Endothelial cell of umbilical vein (primary cell): ENCODE results near the gene SLC7A10. TPM values are rescaled to one million over a fixed set of nuclear protein-coding genes. Genes with fewer than 3 reads are reported as not detected.

ENCODE experiments used
- BruUV-seq: library from RNA; stranded (reverse); fragments of 400-500 nt; replicated peaks from 2 replicates; lab custom pipeline; 2021; lab: Mats Ljungman, UMichigan
- CTCF ChIA-PET: fragments of 300-600, 350-600 bp; sonication (Branson Sonifier 250); formaldehyde crosslinking; loops from one replicate; lab custom pipeline; 2021; ENCODE audit warnings: antibody characterized with exemption, inconsistent platforms; lab: Charles Lee
- POLR2A ChIA-PET: fragments of 300-600, 350-600 bp; sonication (Branson Sonifier 250); formaldehyde crosslinking; loops from one replicate; lab custom pipeline; 2021; ENCODE audit warnings: antibody characterized with exemption, inconsistent platforms; lab: Charles Lee
- DNase-seq: peaks from one replicate; pipeline ENCODE4 v3.0.0-alpha.2; 2011; ENCODE audit warnings: low read depth, low spot score
- FAIRE-seq: peaks from 2 replicates; lab custom pipeline; 2011; peaks lifted over from hg19 to GRCh38; lab: Jason Lieb, UNC
- H2AFZ ChIP-seq: 2 replicates; pipeline ENCODE4 v1.6.0; 2012; ENCODE audit warnings: low read depth, low read length, control low read depth, inconsistent platforms
- H3K27ac ChIP-seq: 2 replicates; pipeline ENCODE4 v1.5.1; 2011; ENCODE audit warnings: low read depth, mild to moderate bottlenecking, control low read depth, low read length, moderate library complexity; ENCODE audit not compliant: insufficient read depth
- H3K27me3 ChIP-seq, 2 experiments: 2 replicates each; pipeline versions ENCODE4 v1.6.0 to v1.6.1; 2011; ENCODE audit warnings: low read length in 2 of 2, mixed read lengths in 1 of 2; ENCODE audit not compliant: control insufficient read depth in 2 of 2, insufficient read depth in 2 of 2
- H3K36me3 ChIP-seq, 2 experiments: 2 replicates in 1 of 2; 3 replicates in 1 of 2; pipeline ENCODE4 v1.5.1; 2011; ENCODE audit warnings: low read length in 2 of 2, mild to moderate bottlenecking in 1 of 2, moderate library complexity in 1 of 2; ENCODE audit not compliant: control insufficient read depth in 2 of 2, insufficient read depth in 2 of 2; ENCODE audit errors: extremely low read depth in 1 of 2
- H3K4me1 ChIP-seq: 3 replicates; pipeline ENCODE4 v1.5.1; 2011; ENCODE audit warnings: mild to moderate bottlenecking, low read length; ENCODE audit not compliant: control insufficient read depth, insufficient read depth; ENCODE audit errors: extremely low read depth
- H3K4me2 ChIP-seq: 2 replicates; pipeline ENCODE4 v1.6.1; 2011; ENCODE audit warnings: low read length, control low read depth, mixed read lengths; ENCODE audit not compliant: insufficient read depth
- H3K4me3 ChIP-seq, 3 experiments: fragments of 200-600 bp in 1 of 3; sonication (generic), shearing (Covaris generic) in 1 of 3; replicated peaks in 1 of 3; 2 replicates each; pipeline ENCODE4 v1.5.1; 2011 to 2016; ENCODE audit warnings: control low read depth in 3 of 3, low read length in 3 of 3, mild to moderate bottlenecking in 2 of 3, inconsistent platforms in 1 of 3, low read depth in 1 of 3, moderate library complexity in 1 of 3; ENCODE audit not compliant: insufficient read depth in 1 of 3
- H3K79me2 ChIP-seq: 2 replicates; pipeline ENCODE4 v1.6.0; 2012; ENCODE audit warnings: low read length, inconsistent platforms; ENCODE audit not compliant: control insufficient read depth, insufficient read depth
- H3K9ac ChIP-seq: replicated peaks from 2 replicates; pipeline ENCODE3; 2011; ENCODE audit warnings: low read length, control low read depth; ENCODE audit not compliant: insufficient read depth; ENCODE audit errors: extremely low read depth
- H3K9me1 ChIP-seq: replicated peaks from 3 replicates; pipeline ENCODE4 v1.6.0; 2011; ENCODE audit warnings: mild to moderate bottlenecking, low read length; ENCODE audit not compliant: control insufficient read depth, insufficient read depth; ENCODE audit errors: extremely low read depth
- H3K9me3 ChIP-seq: replicated peaks from 2 replicates; pipeline ENCODE4 v1.5.1; 2012; ENCODE audit warnings: low read length, inconsistent platforms; ENCODE audit not compliant: control insufficient read depth, insufficient read depth
- H4K20me1 ChIP-seq: replicated peaks from 2 replicates; pipeline ENCODE3; 2011; ENCODE audit warnings: mild to moderate bottlenecking, low read length; ENCODE audit not compliant: control insufficient read depth, insufficient read depth; ENCODE audit errors: extremely low read depth
- EZH2 ChIP-seq: IDR thresholded peaks from 2 replicates; pipeline ENCODE4 v1.6.1; 2012; ENCODE audit warnings: borderline replicate concordance, low read depth, mild to moderate bottlenecking, moderate library complexity, low read length, inconsistent platforms; ENCODE audit not compliant: severe bottlenecking
- FOS ChIP-seq: IDR thresholded peaks from 2 replicates; pipeline ENCODE4 v1.6.1; 2011; ENCODE audit warnings: mild to moderate bottlenecking, low read length, moderate library complexity, borderline replicate concordance; ENCODE audit not compliant: insufficient read depth
- GATA2 ChIP-seq: IDR thresholded peaks from 2 replicates; pipeline ENCODE4 v1.7.0; 2011; ENCODE audit warnings: low read depth, mild to moderate bottlenecking, moderate library complexity, mixed read lengths, low read length; ENCODE audit not compliant: insufficient read length, insufficient read depth
- JUN ChIP-seq: IDR thresholded peaks from 2 replicates; pipeline ENCODE4 v1.6.1; 2011; ENCODE audit warnings: borderline replicate concordance, low read depth; ENCODE audit not compliant: insufficient read length, insufficient read depth
- MYC ChIP-seq: IDR thresholded peaks from one replicate; pipeline ENCODE4 v1.6.1; 2011; ENCODE audit warnings: mild to moderate bottlenecking, low read depth, low read length
- POLR2A ChIP-seq: IDR thresholded peaks from 2 replicates; pipeline ENCODE4 v1.6.1; 2012; ENCODE audit warnings: low read depth, mild to moderate bottlenecking, control low read depth, low read length
- POLR2AphosphoS5 ChIP-seq: IDR thresholded peaks from 2 replicates; pipeline ENCODE4 v1.6.1; 2012; ENCODE audit warnings: low read depth, mild to moderate bottlenecking, control low read depth, low read length, moderate library complexity; ENCODE audit not compliant: insufficient read depth
- dilution Hi-C: fragments of 300-500 bp; cut with MboI; formaldehyde crosslinking; loops from one replicate; pipeline ENCODE4 v1.15.0; 2019; ENCODE audit warnings: low sequenced_read_pairs; ENCODE audit not compliant: extremely low pct_ligation_motif_present
- intact Hi-C: fragments of 100-400 bp; cut with micrococcal nuclease; formaldehyde crosslinking; loops from one replicate; pipeline ENCODE4 v1.10.0; 2022
- polyA plus RNA-seq, 4 experiments: library from polyadenylated mRNA; depleted of rRNA in 3 of 4; stranded (reverse) in 3 of 4; unstranded in 1 of 4; fragments of >200 nt; gene quantifications; 2 replicates each; pipeline versions ENCODE4 v1.2.1 to v1.2.3, GENCODE V29; 2011 to 2012; ENCODE audit warnings: missing spikeins in 1 of 4
- total RNA-seq: library from RNA; stranded (reverse); gene quantifications from 2 replicates; pipeline ENCODE4 v1.2.3, GENCODE V29; 2021
- TF ChIP-seq, protein P1 (sequence below): IDR thresholded peaks from 2 replicates; pipeline ENCODE4 v1.6.1; 2011; ENCODE audit not compliant: insufficient read depth, insufficient read length
- TF ChIP-seq, protein P2 (sequence below), 2 donors: IDR thresholded peaks; 1 replicate in 1 of 2; 2 replicates in 1 of 2; pipeline ENCODE4 v1.5.1; 2011; ENCODE audit warnings: low read length in 2 of 2, mild to moderate bottlenecking in 2 of 2, moderate library complexity in 2 of 2, control low read depth in 1 of 2, inconsistent platforms in 1 of 2, low read depth in 1 of 2; ENCODE audit not compliant: insufficient read depth in 1 of 2; ENCODE audit errors: extremely low read depth in 1 of 2

Gene SLC7A10
- total and polyA plus RNA-seq, 2 donors (not counting 3 experiments of a cell fraction or from before 2014, with no cell fraction given) = not detected

DNA sequence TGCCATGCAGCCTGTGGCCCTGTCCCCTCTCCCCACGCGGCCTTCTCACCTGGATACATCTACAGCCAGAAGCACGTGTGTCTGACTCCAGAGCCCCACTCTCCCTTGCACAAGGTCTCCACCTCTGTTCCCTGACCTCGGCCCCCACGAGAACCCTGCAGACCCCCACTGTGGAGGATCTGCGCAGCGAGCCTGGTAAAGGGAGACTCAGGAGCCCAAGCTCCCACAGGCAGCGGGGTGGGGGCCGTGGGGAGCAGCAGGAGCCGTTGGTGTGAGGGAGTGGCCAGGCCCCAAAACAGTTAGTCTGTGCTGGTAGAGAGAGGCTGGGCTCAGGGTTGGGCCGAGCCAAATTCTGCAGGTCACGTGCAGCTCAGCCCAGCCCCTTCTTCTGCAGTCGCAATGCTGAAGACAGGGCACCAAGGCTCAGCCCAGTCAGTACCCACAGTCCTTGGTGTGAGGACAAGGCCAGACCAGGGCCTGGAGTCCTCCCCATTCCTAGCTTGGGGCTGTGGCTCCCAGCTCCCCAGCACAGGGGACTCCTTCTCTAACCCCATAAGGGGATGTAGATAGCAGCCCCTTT is 28.7 kb upstream of the SLC7A10 start:
- H3K27ac ChIP-seq = no peak overlapping the region
- intact Hi-C loops = no loop called here
- H3K4me1 ChIP-seq = no peaks in the 10 kb centered on the region
- no peak overlapping the region for H3K4me3 ChIP-seq
- no TSS peak for BruUV-seq
- H3K27me3 ChIP-seq = no peaks in the 10 kb centered on the region
- no peak overlapping the region for H3K4me2 ChIP-seq
- CTCF ChIA-PET = interaction anchor here (0.9 kb wide), 1 partner anchor 153 kb away, joined by 3 read pairs; no protein-coding TSS in a partner anchor
- H3K9ac ChIP-seq = no peak overlapping the region
- TF ChIP-seq, protein P1, sequence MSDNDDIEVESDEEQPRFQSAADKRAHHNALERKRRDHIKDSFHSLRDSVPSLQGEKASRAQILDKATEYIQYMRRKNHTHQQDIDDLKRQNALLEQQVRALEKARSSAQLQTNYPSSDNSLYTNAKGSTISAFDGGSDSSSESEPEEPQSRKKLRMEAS = no peak
- no peak for TF ChIP-seq EZH2
- TF ChIP-seq POLR2A = no peak
- no peak for TF ChIP-seq JUN
- TF ChIP-seq, protein P2, sequence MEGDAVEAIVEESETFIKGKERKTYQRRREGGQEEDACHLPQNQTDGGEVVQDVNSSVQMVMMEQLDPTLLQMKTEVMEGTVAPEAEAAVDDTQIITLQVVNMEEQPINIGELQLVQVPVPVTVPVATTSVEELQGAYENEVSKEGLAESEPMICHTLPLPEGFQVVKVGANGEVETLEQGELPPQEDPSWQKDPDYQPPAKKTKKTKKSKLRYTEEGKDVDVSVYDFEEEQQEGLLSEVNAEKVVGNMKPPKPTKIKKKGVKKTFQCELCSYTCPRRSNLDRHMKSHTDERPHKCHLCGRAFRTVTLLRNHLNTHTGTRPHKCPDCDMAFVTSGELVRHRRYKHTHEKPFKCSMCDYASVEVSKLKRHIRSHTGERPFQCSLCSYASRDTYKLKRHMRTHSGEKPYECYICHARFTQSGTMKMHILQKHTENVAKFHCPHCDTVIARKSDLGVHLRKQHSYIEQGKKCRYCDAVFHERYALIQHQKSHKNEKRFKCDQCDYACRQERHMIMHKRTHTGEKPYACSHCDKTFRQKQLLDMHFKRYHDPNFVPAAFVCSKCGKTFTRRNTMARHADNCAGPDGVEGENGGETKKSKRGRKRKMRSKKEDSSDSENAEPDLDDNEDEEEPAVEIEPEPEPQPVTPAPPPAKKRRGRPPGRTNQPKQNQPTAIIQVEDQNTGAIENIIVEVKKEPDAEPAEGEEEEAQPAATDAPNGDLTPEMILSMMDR (IDR thresholded peaks at IDR 0.05; ENCODE audit: extremely low read depth in 1 of 2, insufficient read depth in 1 of 2, low read depth in 1 of 2, low read length in 2 of 2) = no peak
- no peak for TF ChIP-seq GATA2
- no peak for TF ChIP-seq POLR2AphosphoS5
- TF ChIP-seq MYC = no peak
- TF ChIP-seq FOS = no peak
- no peaks in the 10 kb centered on the region for H3K79me2 ChIP-seq
- POLR2A ChIA-PET = no interaction called here
- dilution Hi-C loops = no loop called here
- no peaks in the 10 kb centered on the region for H4K20me1 ChIP-seq
- H3K9me3 ChIP-seq = no peaks in the 10 kb centered on the region
- FAIRE-seq (no peak), DNase-seq (no peak)
- H3K36me3 ChIP-seq = no peaks in the 10 kb centered on the region
- no peak overlapping the region for H2AFZ ChIP-seq
- H3K9me1 ChIP-seq = no peaks in the 10 kb centered on the region
